ENCODE measurements around the gene GRAMD2A.

GRCh38 chr15:72154316-72154715, 43.3 kb downstream of the GRAMD2A start:
- TF ChIP-seq CTCF (IDR thresholded peaks at IDR 0.05) (no peak), ZFX (IDR thresholded peaks at IDR 0.05; ENCODE audit: borderline replicate concordance) (no peak)

Measured in 22Rv1 (cell line).